Trophoblast cell (in vitro differentiated cells and primary cell): ENCODE results near the gene GPR31.

Experiments used
- DNase-seq, 2 donors: peaks; one replicate each; pipeline ENCODE4 v3.0.0-alpha.2; 2016
- H2AFZ ChIP-seq: 2 replicates; pipeline ENCODE4 v1.6.1; 2013; ENCODE audit warnings: low read length, moderate library complexity, mild to moderate bottlenecking; ENCODE audit not compliant: insufficient read depth, poor library complexity
- H2AK5ac ChIP-seq: 2 replicates; pipeline ENCODE4 v1.6.1; 2013; ENCODE audit warnings: mild to moderate bottlenecking, low read length
- H2BK120ac ChIP-seq: 2 replicates; pipeline ENCODE4 v1.6.1; 2013; ENCODE audit warnings: low read length, mild to moderate bottlenecking, moderate library complexity; ENCODE audit not compliant: insufficient read depth, poor library complexity
- H2BK12ac ChIP-seq: 2 replicates; pipeline ENCODE4 v1.6.1; 2013; ENCODE audit warnings: mild to moderate bottlenecking, low read length, moderate library complexity
- H2BK5ac ChIP-seq: 2 replicates; pipeline ENCODE4 v1.6.1; 2013; ENCODE audit warnings: low read length, low read depth, moderate library complexity, mild to moderate bottlenecking; ENCODE audit not compliant: poor library complexity
- H3K14ac ChIP-seq: 2 replicates; pipeline ENCODE4 v1.6.1; 2013; ENCODE audit warnings: mild to moderate bottlenecking, low read length
- H3K18ac ChIP-seq: 2 replicates; pipeline ENCODE4 v1.6.1; 2013; ENCODE audit warnings: mild to moderate bottlenecking, low read length
- H3K23ac ChIP-seq: 2 replicates; pipeline ENCODE4 v1.6.1; 2013; ENCODE audit warnings: low read length
- H3K27ac ChIP-seq: 2 replicates; pipeline ENCODE4 v1.5.1; 2013; ENCODE audit warnings: low read depth, mild to moderate bottlenecking, inconsistent platforms, low read length, moderate library complexity
- H3K27me3 ChIP-seq: 2 replicates; pipeline ENCODE4 v1.6.1; 2013; ENCODE audit warnings: inconsistent platforms, mild to moderate bottlenecking, low read length, moderate library complexity; ENCODE audit not compliant: insufficient read depth
- H3K36me3 ChIP-seq, 2 experiments: 1 replicate in 1 of 2; 2 replicates in 1 of 2; pipeline ENCODE4 v1.6.1; 2013; ENCODE audit warnings: low read length in 2 of 2, mild to moderate bottlenecking in 2 of 2, moderate library complexity in 1 of 2; ENCODE audit not compliant: insufficient read depth in 2 of 2, control insufficient read depth in 1 of 2
- H3K4ac ChIP-seq: 2 replicates; pipeline ENCODE4 v1.6.1; 2013; ENCODE audit warnings: low read depth, mild to moderate bottlenecking, low read length, moderate library complexity
- H3K4me1 ChIP-seq, 2 experiments: 1 replicate in 1 of 2; 2 replicates in 1 of 2; pipeline ENCODE4 v1.6.1; 2013; ENCODE audit warnings: low read length in 2 of 2, mild to moderate bottlenecking in 2 of 2, moderate library complexity in 1 of 2; ENCODE audit not compliant: insufficient read depth in 2 of 2, control insufficient read depth in 1 of 2
- H3K4me2 ChIP-seq: 2 replicates; pipeline ENCODE4 v1.6.1; 2013; ENCODE audit warnings: inconsistent platforms, mild to moderate bottlenecking, low read length, moderate library complexity
- H3K4me3 ChIP-seq: 2 replicates; pipeline ENCODE4 v1.5.1; 2013; ENCODE audit warnings: mild to moderate bottlenecking, low read depth, low read length, inconsistent platforms
- H3K79me1 ChIP-seq: one replicate; pipeline ENCODE4 v1.6.1; 2013; ENCODE audit warnings: low read length
- H3K79me2 ChIP-seq: 2 replicates; pipeline ENCODE4 v1.6.1; 2013; ENCODE audit warnings: low read length, mild to moderate bottlenecking; ENCODE audit not compliant: control insufficient read depth, insufficient read depth, poor library complexity
- H3K9ac ChIP-seq: 2 replicates; pipeline ENCODE4 v1.6.1; 2013; ENCODE audit warnings: mild to moderate bottlenecking, low read length
- H3K9me3 ChIP-seq: 2 replicates; pipeline ENCODE4 v1.6.1; 2013; ENCODE audit warnings: low read depth, mild to moderate bottlenecking, control low read depth, inconsistent platforms, low read length; ENCODE audit not compliant: insufficient read depth
- H4K12ac ChIP-seq: 2 replicates; pipeline ENCODE4 v1.6.1; 2013; ENCODE audit warnings: low read depth, mild to moderate bottlenecking, low read length, moderate library complexity
- H4K8ac ChIP-seq: 2 replicates; pipeline ENCODE4 v1.6.1; 2013; ENCODE audit warnings: low read depth, mild to moderate bottlenecking, low read length, moderate library complexity
- H4K91ac ChIP-seq: one replicate; pipeline ENCODE4 v1.6.1; 2013; ENCODE audit warnings: low read depth, mild to moderate bottlenecking, low read length, moderate library complexity
- WGBS: extraction: QIAGEN DNeasy Blood & Tissue Kit; methylation state at CpG from one replicate; pipeline ENCODE4 v1.1.7; 2013; ENCODE audit warnings: missing lambda C conversion rate; ENCODE audit not compliant: insufficient read length, insufficient coverage; ENCODE audit errors: extremely low coverage; 5-methylcytosine and 5-hydroxymethylcytosine counted together

Gene GPR31

DNA sequence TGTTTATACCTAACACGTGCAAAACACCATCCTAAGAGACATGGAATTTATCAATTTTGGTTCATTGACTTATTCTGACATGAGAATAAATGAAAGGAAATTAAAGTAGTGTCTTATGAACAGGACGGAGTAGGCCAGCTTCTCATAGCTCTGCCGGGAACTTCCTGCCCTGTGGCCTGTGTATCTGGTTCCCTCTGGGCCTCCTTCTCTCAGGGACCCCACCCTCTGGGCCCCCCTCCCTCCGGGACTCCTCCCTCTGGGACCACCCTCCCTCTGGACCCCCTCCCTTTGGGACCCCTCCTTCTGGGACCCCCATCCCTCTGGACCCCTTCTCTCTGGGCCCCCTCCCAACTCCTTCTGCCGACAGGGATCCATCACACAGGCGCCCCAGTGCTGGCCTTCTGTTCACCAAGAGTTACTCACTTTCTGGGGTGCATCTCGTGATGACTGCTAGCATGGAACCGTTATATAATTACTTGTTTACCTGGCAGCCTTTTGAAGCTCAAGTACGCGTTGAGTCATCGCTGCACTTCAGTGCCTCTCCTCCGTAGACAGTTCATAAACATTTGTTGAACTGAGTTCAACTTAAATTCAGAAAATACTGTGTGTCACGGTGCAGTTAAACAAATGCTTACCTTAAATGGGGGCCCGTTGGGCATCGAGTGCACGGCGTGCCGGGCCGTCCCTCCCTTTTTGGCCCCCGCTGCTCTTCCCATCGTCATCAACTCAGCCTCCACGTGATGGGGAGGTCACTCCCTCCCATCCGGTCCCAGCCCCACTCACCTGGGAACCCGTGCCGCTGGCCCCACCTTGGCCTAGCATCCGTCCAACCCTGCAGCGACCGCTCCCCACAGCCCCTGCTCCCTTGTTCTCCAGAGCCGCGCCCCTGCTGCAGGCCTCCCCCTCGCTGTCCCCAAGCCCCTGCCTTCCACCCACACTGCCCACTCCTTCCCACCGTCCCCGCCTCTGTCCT is 26.8 kb downstream of the GPR31 start:
- Histone ChIP-seq H3K27me3 (no peaks in the 10 kb centered on the region), H3K27ac (no peak overlapping the region), H4K8ac (no peak overlapping the region), H3K4me1 (peaks cover 0 to 2% of the 10 kb centered on the region in 2 experiments), H4K12ac (no peak overlapping the region), H3K79me2 (no peaks in the 10 kb centered on the region), H3K79me1 (no peaks in the 10 kb centered on the region), H2BK120ac (no peak overlapping the region), H4K91ac (no peak overlapping the region), H3K9ac (no peak overlapping the region), H2AFZ (no peak overlapping the region), H3K23ac (no peak overlapping the region), H3K18ac (no peak overlapping the region), H3K9me3 (no peaks in the 10 kb centered on the region), H3K4me3 (no peak overlapping the region), H3K14ac (no peak overlapping the region), H2AK5ac (no peak overlapping the region), H3K4ac (no peak overlapping the region), H2BK12ac (no peak overlapping the region), H2BK5ac (no peak overlapping the region), H3K4me2 (no peak overlapping the region), H3K36me3 (no peaks in the 10 kb centered on the region)
- DNase-seq: no peak
- WGBS: no CpG with 5 or more reads among the region's 33 CpGs

GRCh38 chr6:167130008-167130677 is 27.6 kb downstream of the GPR31 start:
- H3K4ac ChIP-seq: no peak overlapping the region
- H3K4me2 ChIP-seq: no peak overlapping the region
- H4K12ac ChIP-seq: no peak overlapping the region
- no peak overlapping the region for H3K23ac ChIP-seq
- no peak overlapping the region for H2AFZ ChIP-seq
- DNase-seq: no peak
- peaks cover 0 to 1% of the 10 kb centered on the region in 2 experiments for H3K4me1 ChIP-seq
- no CpG with 5 or more reads among the region's 6 CpGs for WGBS
- no peak overlapping the region for H3K27ac ChIP-seq
- no peak overlapping the region for H2AK5ac ChIP-seq
- no peak overlapping the region for H2BK5ac ChIP-seq
- no peak overlapping the region for H4K8ac ChIP-seq
- H3K9ac ChIP-seq: no peak overlapping the region
- H2BK120ac ChIP-seq: no peak overlapping the region
- H2BK12ac ChIP-seq: no peak overlapping the region
- H3K36me3 ChIP-seq: no peaks in the 10 kb centered on the region
- H3K79me1 ChIP-seq: no peaks in the 10 kb centered on the region
- no peaks in the 10 kb centered on the region for H3K27me3 ChIP-seq
- H3K18ac ChIP-seq: no peak overlapping the region
- H3K79me2 ChIP-seq: no peaks in the 10 kb centered on the region
- H3K4me3 ChIP-seq: no peak overlapping the region
- no peak overlapping the region for H3K14ac ChIP-seq
- no peak overlapping the region for H4K91ac ChIP-seq
- no peaks in the 10 kb centered on the region for H3K9me3 ChIP-seq

DNA sequence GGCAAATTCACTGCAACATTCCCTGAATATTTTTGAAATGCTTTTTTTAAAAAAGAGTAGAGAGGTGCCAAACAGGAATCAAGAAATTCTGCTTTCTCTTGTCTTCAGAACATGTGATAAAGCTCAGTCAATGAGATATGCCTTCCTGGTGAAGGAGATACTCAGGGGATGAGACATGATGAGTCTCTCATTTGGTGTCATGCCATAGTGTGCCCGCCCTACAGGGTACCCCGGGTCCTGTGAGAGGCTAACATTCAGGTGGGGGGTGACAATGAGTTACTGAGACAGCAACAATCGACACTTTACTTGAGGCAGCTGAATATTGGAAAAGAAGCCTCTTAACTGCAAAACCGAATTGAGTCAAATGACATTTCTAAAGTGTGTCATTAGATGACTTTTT is 28.2 kb downstream of the GPR31 start:
- no peaks in the 10 kb centered on the region for H3K79me1 ChIP-seq
- H3K23ac ChIP-seq: no peak overlapping the region
- H3K18ac ChIP-seq: no peak overlapping the region
- H3K14ac ChIP-seq: no peak overlapping the region
- DNase-seq: peak in 1 of 2 donors; percentile 15
- H3K27me3 ChIP-seq: no peaks in the 10 kb centered on the region
- no peak overlapping the region for H3K27ac ChIP-seq
- H3K9ac ChIP-seq: no peak overlapping the region
- no peaks in the 10 kb centered on the region for H3K4me1 ChIP-seq
- no peak overlapping the region for H2BK120ac ChIP-seq
- no peaks in the 10 kb centered on the region for H3K36me3 ChIP-seq
- no peak overlapping the region for H3K4me3 ChIP-seq
- H4K12ac ChIP-seq: no peak overlapping the region
- H4K8ac ChIP-seq: no peak overlapping the region
- H3K4ac ChIP-seq: no peak overlapping the region
- H3K9me3 ChIP-seq: no peaks in the 10 kb centered on the region
- no peak overlapping the region for H3K4me2 ChIP-seq
- no peak overlapping the region for H4K91ac ChIP-seq
- WGBS: no CpG with 5 or more reads among the region's 4 CpGs
- H3K79me2 ChIP-seq: no peaks in the 10 kb centered on the region
- H2BK5ac ChIP-seq: no peak overlapping the region
- no peak overlapping the region for H2AFZ ChIP-seq
- H2AK5ac ChIP-seq: no peak overlapping the region
- no peak overlapping the region for H2BK12ac ChIP-seq

DNA sequence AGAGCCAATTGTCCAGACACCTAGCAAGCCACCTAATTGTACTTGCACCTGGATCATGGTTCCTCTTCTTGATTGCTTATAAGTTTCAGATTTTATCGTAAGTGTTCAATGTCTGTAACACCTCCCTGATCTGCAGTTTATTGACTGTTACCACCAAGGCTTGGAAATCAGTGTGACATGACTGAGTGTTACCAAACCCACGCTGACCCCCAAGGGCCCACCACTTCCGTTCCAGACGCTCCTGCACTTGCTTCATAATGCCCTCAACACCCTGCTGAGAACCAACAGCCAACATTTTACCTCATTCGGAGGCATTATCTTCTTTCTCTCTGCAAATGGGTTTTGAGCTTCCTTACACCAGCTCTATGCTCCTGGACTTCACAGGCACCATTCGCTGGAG is 28.6 kb downstream of the GPR31 start:
- no peak overlapping the region for H3K4me3 ChIP-seq
- H2BK5ac ChIP-seq: no peak overlapping the region
- no peak overlapping the region for H3K18ac ChIP-seq
- no peak overlapping the region for H2BK12ac ChIP-seq
- no peak overlapping the region for H4K91ac ChIP-seq
- no peak overlapping the region for H4K8ac ChIP-seq
- no peak overlapping the region for H2AK5ac ChIP-seq
- no peak overlapping the region for H2BK120ac ChIP-seq
- H3K4ac ChIP-seq: no peak overlapping the region
- H3K36me3 ChIP-seq: no peaks in the 10 kb centered on the region
- H3K9me3 ChIP-seq: no peaks in the 10 kb centered on the region
- H3K14ac ChIP-seq: no peak overlapping the region
- DNase-seq: no peak
- no CpG with 5 or more reads among the region's 6 CpGs for WGBS
- no peaks in the 10 kb centered on the region for H3K4me1 ChIP-seq
- H3K9ac ChIP-seq: no peak overlapping the region
- no peak overlapping the region for H2AFZ ChIP-seq
- H3K27me3 ChIP-seq: no peaks in the 10 kb centered on the region
- H4K12ac ChIP-seq: no peak overlapping the region
- H3K79me2 ChIP-seq: no peaks in the 10 kb centered on the region
- H3K4me2 ChIP-seq: no peak overlapping the region
- H3K27ac ChIP-seq: no peak overlapping the region
- H3K79me1 ChIP-seq: no peaks in the 10 kb centered on the region
- no peak overlapping the region for H3K23ac ChIP-seq
